Kidney (tissue), 14 donors: ENCODE results near the gene CDKN2B. TPM values are rescaled to one million over a fixed set of nuclear protein-coding genes. Genes with fewer than 3 reads are reported as not detected.

ENCODE experiments used
- DNase-seq, 5 donors: peaks; one replicate each; pipeline ENCODE4 v3.0.0-alpha.2; 2013 to 2020
- FAIRE-seq: peaks from 2 replicates; lab custom pipeline; 2012; peaks lifted over from hg19 to GRCh38; lab: Jason Lieb, UNC
- H3K27ac ChIP-seq, 2 donors: one replicate each; pipeline ENCODE4 v1.7.0; 2013; ENCODE audit warnings: low read depth in 2 of 2, low read length in 2 of 2, inconsistent platforms in 1 of 2
- H3K27me3 ChIP-seq: one replicate; pipeline ENCODE4 v1.7.1; 2013; ENCODE audit warnings: low read length, inconsistent platforms; ENCODE audit not compliant: control insufficient read depth, insufficient read depth
- H3K36me3 ChIP-seq, 3 donors: one replicate each; pipeline versions ENCODE4 v1.7.0 to v1.7.1; 2013; ENCODE audit warnings: low read length in 3 of 3, control low read depth in 1 of 3, inconsistent platforms in 1 of 3; ENCODE audit not compliant: insufficient read depth in 3 of 3, control insufficient read depth in 2 of 3
- H3K4me1 ChIP-seq, 3 donors: one replicate each; pipeline versions ENCODE4 v1.7.0 to v1.7.1; 2013; ENCODE audit warnings: low read length in 3 of 3, inconsistent platforms in 1 of 3, low read depth in 1 of 3; ENCODE audit not compliant: control insufficient read depth in 2 of 3, insufficient read depth in 2 of 3
- H3K4me3 ChIP-seq, 3 donors: one replicate each; pipeline versions ENCODE4 v1.7.0 to v1.8.1; 2013; ENCODE audit warnings: low read length in 3 of 3, control low read depth in 1 of 3, inconsistent platforms in 1 of 3
- H3K9ac ChIP-seq, 3 donors: one replicate each; pipeline versions ENCODE4 v1.7.0 to v1.7.1; 2013; ENCODE audit warnings: low read length in 3 of 3, control low read depth in 1 of 3, inconsistent platforms in 1 of 3
- H3K9me3 ChIP-seq, 3 donors: one replicate each; pipeline versions ENCODE4 v1.7.0 to v1.7.1; 2013; ENCODE audit warnings: low read length in 3 of 3, control low read depth in 1 of 3, inconsistent platforms in 1 of 3; ENCODE audit not compliant: control insufficient read depth in 2 of 3, insufficient read depth in 1 of 3
- intact Hi-C: fragments of 100-400 bp; cut with DNase I; formaldehyde crosslinking; loops from one replicate; pipeline ENCODE4 v1.11.1; 2022
- polyA plus RNA-seq: library from polyadenylated mRNA; stranded (reverse); fragments of 350-450 nt; fragmentation: Illumina TruSeq; extraction: RNeasy Lipid Tissue Mini Kit (QIAGEN cat#74804); gene quantifications from one replicate; pipeline ENCODE4 v1.2.3, GENCODE V29; 2014; ENCODE audit warnings: low read depth, low replicate concordance; ENCODE audit not compliant: insufficient read depth
- total RNA-seq: library from RNA; stranded (reverse); fragmentation: NEBNext Ultra II Directional; extraction: Animal tissue kit (Norgen Biotek cat#: 25700); gene quantifications from one replicate; pipeline ENCODE4 v1.2.1, GENCODE V29; 2021
- TF ChIP-seq, protein P1 (sequence below): IDR thresholded peaks from 3 replicates; pipeline ENCODE4 v1.5.1; 2012; ENCODE audit warnings: mild to moderate bottlenecking, moderate library complexity, borderline replicate concordance; ENCODE audit not compliant: insufficient read depth; ENCODE audit errors: extremely low read depth
- donor health status: control.
- donor health status: control.
- donor health status: control.
- donor health status: control.
- donor health status: control.
- donor health status: DM: yes; HTN: yes; CAD: no.
- donor health status: Normal renal cell carcinoma (clear cell type).

Gene CDKN2B
- total and polyA plus RNA-seq, 2 donors from 2014 or later, result 0.30 to 1.8 TPM

DNA sequence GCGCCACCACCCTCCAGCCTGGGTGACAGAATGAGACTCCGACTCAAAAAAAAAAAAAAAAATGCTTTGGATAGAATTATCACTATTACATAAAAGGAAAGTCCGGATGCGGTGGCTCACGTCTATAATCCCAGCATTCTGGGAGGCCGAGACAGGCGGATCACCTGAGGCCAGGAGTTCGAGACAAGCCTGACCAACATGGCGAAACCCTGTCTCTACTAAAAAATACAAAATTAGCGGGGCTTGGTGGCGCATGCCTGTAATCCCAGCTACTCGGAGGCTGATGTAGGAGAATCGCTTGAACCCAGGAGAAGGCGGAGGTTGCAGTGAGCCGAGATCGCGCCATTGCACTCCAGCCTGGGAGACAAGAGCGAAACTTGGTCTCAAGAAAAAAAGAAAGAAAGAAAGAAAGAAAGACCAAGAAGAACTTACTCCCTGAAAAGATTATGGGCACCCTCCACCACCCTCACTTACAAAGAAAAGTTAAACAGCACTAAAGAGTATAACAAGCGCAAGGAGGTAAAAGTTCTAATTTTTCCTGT, 32.7 kb downstream of the CDKN2B start:
- DNase-seq, result no peak
- Histone ChIP-seq H3K27ac (no peak overlapping the region), H3K9me3 (no peaks in the 10 kb centered on the region), H3K27me3 (peaks cover 66% of the 10 kb centered on the region), H3K36me3 (no peaks in the 10 kb centered on the region), H3K4me3 (no peak overlapping the region), H3K9ac (no peak overlapping the region), H3K4me1 (peaks cover 0 to 6% (median 5%) of the 10 kb centered on the region in 3 donors)
- TF ChIP-seq, protein P1, sequence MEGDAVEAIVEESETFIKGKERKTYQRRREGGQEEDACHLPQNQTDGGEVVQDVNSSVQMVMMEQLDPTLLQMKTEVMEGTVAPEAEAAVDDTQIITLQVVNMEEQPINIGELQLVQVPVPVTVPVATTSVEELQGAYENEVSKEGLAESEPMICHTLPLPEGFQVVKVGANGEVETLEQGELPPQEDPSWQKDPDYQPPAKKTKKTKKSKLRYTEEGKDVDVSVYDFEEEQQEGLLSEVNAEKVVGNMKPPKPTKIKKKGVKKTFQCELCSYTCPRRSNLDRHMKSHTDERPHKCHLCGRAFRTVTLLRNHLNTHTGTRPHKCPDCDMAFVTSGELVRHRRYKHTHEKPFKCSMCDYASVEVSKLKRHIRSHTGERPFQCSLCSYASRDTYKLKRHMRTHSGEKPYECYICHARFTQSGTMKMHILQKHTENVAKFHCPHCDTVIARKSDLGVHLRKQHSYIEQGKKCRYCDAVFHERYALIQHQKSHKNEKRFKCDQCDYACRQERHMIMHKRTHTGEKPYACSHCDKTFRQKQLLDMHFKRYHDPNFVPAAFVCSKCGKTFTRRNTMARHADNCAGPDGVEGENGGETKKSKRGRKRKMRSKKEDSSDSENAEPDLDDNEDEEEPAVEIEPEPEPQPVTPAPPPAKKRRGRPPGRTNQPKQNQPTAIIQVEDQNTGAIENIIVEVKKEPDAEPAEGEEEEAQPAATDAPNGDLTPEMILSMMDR, result no peak
- intact Hi-C loops, result no loop called here
- FAIRE-seq, result no peak

DNA sequence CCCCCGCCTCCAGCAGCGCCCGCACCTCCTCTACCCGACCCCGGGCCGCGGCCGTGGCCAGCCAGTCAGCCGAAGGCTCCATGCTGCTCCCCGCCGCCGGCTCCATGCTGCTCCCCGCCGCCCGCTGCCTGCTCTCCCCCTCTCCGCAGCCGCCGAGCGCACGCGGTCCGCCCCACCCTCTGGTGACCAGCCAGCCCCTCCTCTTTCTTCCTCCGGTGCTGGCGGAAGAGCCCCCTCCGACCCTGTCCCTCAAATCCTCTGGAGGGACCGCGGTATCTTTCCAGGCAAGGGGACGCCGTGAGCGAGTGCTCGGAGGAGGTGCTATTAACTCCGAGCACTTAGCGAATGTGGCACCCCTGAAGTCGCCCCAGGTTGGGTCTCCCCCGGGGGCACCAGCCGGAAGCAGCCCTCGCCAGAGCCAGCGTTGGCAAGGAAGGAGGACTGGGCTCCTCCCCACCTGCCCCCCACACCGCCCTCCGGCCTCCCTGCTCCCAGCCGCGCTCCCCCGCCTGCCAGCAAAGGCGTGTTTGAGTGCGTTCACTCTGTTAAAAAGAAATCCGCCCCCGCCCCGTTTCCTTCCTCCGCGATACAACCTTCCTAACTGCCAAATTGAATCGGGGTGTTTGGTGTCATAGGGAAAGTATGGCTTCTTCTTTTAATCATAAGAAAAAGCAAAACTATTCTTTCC, 34.2 kb downstream of the CDKN2B start:
- peak in 4 of 5 donors; percentile 49 to 78 (median 54) for DNase-seq
- no peak for FAIRE-seq
- no peaks in the 10 kb centered on the region for H3K36me3 ChIP-seq

DNA sequence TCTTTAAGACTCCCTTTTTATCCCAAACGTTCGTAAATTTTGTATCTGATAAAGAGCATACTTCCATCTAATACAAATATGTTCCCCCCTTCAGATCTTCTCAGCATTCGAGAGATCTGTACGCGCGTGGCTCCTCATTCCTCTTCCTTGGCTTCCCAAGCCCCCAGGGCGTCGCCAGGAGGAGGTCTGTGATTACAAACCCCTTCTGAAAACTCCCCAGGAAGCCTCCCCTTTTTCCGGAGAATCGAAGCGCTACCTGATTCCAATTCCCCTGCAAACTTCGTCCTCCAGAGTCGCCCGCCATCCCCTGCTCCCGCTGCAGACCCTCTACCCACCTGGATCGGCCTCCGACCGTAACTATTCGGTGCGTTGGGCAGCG, 34.8 kb downstream of the CDKN2B start:
- DNase-seq (no peak), FAIRE-seq (no peak)
- Histone ChIP-seq H3K36me3 (no peaks in the 10 kb centered on the region), H3K9me3 (no peaks in the 10 kb centered on the region), H3K9ac (no peak overlapping the region), H3K27me3 (peaks cover 75% of the 10 kb centered on the region), H3K27ac (no peak overlapping the region), H3K4me3 (no peak overlapping the region), H3K4me1 (peaks cover 0 to 11% (median 5%) of the 10 kb centered on the region in 3 donors)
- intact Hi-C loops, result no loop called here
- TF ChIP-seq, protein P1, result no peak

More for the DNA sequence above, 34.2 kb downstream of the CDKN2B start:
- peaks cover 74% of the 10 kb centered on the region for H3K27me3 ChIP-seq
- H3K4me1 ChIP-seq, result peaks cover 0 to 11% (median 5%) of the 10 kb centered on the region in 3 donors
- TF ChIP-seq, protein P1, result no peak
- H3K4me3 ChIP-seq, result peak overlapping the region in 1 of 3 donors; percentile 12
- no peak overlapping the region for H3K9ac ChIP-seq
- intact Hi-C loops, result no loop called here
- H3K27ac ChIP-seq, result no peak overlapping the region
- H3K9me3 ChIP-seq, result no peaks in the 10 kb centered on the region
